GM12874 (cell line): ENCODE measurements around the gene SMIM7.

Experiments used
- TF ChIP-seq, protein P1 (sequence below): IDR thresholded peaks from 2 replicates; pipeline ENCODE4 v1.5.1; 2011; ENCODE audit warnings: low read depth, mild to moderate bottlenecking, control low read depth, low read length, moderate library complexity; ENCODE audit not compliant: insufficient read depth

SMIM7 gene

DNA sequence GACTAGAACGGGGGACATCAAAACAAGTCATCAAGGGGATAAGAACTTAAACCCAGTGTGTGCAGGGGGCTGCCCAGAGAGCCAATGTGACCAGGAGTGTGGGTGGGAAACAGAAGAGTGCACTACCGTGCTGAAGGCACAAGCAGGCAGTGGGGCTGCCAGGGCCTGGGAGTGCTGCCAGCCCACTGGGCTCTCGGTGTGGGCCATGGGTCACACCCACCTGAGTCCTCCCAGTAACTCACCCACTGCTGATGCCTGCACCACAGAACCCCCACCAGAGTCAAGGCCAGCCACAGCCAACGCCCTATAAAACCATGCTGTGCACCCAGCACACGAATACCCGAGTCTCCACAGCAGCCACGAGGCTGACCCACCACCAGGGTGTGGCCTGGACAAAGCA lies 40.5 kb downstream of the SMIM7 start:
- TF ChIP-seq, protein P1, sequence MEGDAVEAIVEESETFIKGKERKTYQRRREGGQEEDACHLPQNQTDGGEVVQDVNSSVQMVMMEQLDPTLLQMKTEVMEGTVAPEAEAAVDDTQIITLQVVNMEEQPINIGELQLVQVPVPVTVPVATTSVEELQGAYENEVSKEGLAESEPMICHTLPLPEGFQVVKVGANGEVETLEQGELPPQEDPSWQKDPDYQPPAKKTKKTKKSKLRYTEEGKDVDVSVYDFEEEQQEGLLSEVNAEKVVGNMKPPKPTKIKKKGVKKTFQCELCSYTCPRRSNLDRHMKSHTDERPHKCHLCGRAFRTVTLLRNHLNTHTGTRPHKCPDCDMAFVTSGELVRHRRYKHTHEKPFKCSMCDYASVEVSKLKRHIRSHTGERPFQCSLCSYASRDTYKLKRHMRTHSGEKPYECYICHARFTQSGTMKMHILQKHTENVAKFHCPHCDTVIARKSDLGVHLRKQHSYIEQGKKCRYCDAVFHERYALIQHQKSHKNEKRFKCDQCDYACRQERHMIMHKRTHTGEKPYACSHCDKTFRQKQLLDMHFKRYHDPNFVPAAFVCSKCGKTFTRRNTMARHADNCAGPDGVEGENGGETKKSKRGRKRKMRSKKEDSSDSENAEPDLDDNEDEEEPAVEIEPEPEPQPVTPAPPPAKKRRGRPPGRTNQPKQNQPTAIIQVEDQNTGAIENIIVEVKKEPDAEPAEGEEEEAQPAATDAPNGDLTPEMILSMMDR = no peak

DNA sequence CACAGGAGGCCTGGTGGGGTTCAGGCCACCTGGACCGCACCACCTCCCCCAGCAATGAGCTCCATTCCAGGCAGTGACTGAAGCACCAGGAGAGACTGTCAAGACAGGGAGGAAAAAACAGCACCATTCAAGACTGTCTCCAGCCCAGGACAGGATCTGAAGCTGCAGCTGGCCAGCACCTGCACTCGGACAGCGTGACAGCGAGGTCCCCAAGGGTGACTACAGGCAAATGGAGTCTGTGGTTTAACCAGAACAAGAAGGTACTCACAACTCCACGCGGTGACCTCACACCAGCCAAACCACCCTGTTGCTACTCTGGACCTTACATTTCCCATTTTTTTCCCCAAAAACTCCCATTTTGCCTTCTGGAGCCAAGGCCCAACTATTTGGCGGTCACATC lies 41.7 kb downstream of the SMIM7 start:
- TF ChIP-seq, protein P1 = no peak

DNA sequence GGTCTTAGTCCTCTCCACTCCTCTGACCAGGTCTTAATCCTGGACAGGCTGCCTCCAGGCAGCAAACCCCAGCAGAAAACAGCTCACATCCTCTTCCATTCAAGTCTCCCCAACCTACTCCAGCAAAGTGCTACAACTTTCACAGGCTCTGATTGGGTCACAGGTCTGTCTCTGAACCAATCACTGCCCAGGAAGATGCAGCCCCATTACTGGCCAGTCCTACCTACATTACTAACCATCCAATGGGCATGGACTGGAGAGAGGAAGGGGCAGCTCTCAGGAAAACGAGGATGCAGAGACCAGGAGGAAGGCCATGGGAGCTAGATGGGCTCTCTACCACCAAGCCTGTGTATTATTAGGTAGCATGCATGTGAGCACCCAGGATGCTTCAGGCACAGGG lies 44.1 kb downstream of the SMIM7 start:
- TF ChIP-seq, protein P1 = no peak

DNA sequence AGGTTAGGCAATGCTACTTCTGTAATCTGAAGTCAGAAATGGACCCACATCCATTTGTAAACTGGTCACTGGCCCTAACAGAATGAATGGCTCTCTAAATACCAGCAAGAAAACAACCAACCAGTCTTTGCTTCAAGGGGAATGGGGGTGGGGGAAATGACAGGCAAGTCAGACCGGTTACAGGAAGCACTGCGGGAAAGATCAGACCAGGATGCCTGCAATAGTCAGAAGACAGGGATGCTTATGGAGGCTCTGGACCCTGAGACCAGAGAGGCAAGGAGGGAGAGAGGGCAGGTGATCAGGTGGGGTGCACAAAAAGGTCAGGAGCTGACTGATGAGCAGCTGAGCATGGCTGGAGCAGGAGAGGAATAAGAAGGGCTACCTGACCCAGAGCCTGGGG lies 45.0 kb downstream of the SMIM7 start:
- TF ChIP-seq, protein P1 = no peak

DNA sequence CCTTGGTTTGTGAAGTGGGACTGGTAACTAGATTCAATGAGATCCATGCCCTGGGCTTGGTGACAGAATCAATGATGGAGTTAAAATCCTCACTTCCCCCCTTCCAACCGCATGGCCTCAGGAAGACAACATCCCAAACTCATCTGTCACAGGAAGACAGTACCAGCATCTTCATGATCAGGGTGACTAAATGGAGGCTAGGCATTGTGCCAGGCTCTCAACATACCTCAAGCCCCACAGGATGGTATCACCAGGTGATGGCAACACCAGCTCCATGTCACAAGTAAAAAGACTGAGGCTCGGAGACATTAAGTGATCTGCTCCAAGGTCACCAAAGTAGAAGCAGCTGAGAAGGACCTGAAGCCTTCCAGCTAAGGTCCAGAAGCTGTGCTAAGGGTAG lies 46.1 kb downstream of the SMIM7 start:
- TF ChIP-seq, protein P1 = no peak

DNA sequence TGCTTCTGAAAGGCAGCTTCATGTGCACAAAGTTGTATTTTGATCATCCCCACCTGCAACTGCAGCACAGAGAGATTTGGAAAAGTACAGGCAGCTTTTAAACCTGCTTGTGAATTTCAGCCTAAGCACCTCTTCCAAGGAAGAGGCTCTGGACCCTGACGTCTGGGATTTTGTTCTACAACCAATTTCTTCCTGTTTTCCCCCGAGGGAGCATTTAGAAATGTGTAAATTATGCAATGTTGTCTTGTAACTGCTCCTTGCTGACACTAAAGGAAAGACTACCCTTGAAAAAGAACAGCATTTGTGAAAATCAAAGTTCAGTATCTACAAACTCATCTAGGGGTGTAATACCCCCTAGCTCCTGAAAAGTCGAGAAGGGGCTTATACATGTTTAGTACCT lies 47.3 kb downstream of the SMIM7 start:
- TF ChIP-seq, protein P1 = no peak

DNA sequence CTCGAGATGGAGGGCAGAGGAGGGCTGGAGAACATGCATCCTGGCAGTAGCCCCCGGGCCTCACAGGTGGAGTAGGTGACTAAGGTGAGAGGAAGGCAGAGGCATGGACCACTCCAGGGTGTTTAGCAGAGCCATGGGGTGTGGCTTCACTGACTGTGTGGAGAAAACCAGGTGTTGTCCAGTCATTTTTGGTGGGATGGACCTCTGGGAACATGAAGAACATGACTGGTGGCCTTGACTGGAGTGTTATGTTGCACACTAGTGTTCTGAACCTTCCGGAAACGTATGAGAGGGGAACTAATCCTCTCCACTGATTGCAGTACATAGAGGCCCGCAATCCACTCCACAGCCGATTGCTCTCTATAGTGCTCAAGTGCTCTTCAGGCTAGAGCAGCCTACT lies 48.8 kb downstream of the SMIM7 start:
- TF ChIP-seq, protein P1 = no peak
